ENCODE results near the gene PMAIP1. TPM values are rescaled to one million over a fixed set of nuclear protein-coding genes. Genes with fewer than 3 reads are reported as not detected.

The PMAIP1 gene
- total RNA-seq, 6 experiments from 2014 or later: 4.6 to 10.1 (median 5.9) TPM

- TF ChIP-seq, protein P1, sequence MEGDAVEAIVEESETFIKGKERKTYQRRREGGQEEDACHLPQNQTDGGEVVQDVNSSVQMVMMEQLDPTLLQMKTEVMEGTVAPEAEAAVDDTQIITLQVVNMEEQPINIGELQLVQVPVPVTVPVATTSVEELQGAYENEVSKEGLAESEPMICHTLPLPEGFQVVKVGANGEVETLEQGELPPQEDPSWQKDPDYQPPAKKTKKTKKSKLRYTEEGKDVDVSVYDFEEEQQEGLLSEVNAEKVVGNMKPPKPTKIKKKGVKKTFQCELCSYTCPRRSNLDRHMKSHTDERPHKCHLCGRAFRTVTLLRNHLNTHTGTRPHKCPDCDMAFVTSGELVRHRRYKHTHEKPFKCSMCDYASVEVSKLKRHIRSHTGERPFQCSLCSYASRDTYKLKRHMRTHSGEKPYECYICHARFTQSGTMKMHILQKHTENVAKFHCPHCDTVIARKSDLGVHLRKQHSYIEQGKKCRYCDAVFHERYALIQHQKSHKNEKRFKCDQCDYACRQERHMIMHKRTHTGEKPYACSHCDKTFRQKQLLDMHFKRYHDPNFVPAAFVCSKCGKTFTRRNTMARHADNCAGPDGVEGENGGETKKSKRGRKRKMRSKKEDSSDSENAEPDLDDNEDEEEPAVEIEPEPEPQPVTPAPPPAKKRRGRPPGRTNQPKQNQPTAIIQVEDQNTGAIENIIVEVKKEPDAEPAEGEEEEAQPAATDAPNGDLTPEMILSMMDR (IDR thresholded peaks at IDR 0.05): no peak
- DNase-seq: no peak
- Mint-ChIP-seq H3K27ac (no peak overlapping the region), H3K27me3 (ENCODE audit: insufficient read depth) (no peaks in the 10 kb centered on the region; the same call in 1 of the 2 replicates), H3K9me3 (no peaks in the 10 kb centered on the region), H3K36me3 (ENCODE audit: low read depth) (no peaks in the 10 kb centered on the region), H3K4me3 (no peak overlapping the region), H3K4me1 (ENCODE audit: low read depth) (peaks cover 43% of the 10 kb centered on the region)
Observed at GRCh38 chr18:59870623-59871130, 29.1 kb upstream of the PMAIP1 start.

- no peaks in the 10 kb centered on the region for H3K36me3 Mint-ChIP-seq (ENCODE audit: low read depth)
- no peaks in the 10 kb centered on the region for H3K9me3 Mint-ChIP-seq
- H3K4me1 Mint-ChIP-seq (ENCODE audit: low read depth): peaks cover 47% of the 10 kb centered on the region
- no peak overlapping the region for H3K27ac Mint-ChIP-seq
- no peaks in the 10 kb centered on the region for H3K27me3 Mint-ChIP-seq (ENCODE audit: insufficient read depth)
- no peak overlapping the region for H3K4me3 Mint-ChIP-seq
- DNase-seq: no peak
- TF ChIP-seq, protein P1 (IDR thresholded peaks at IDR 0.05): no peak
Observed at GRCh38 chr18:59871711-59872362, 28.0 kb upstream of the PMAIP1 start.

DNA sequence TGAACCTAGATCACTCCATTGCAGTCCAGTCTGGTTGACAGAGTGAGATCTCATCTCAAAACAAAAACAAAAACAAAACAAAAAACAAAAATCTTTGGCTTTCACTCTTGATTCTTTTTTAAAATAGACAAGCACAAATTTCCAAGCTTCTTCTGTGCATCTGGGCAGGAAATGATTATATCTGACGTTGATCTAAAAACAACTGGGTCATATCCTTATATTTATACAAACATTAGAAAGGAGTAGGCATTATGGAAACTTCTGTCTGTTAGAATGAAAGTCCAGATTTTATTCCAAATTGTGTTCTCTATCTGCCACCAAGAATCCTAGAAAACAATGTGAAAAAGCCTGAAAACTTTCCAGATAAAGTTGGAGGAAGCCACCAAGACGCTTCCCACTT is 26.2 kb upstream of the PMAIP1 start:
- Mint-ChIP-seq H3K4me1 (ENCODE audit: low read depth) (peaks cover 61% of the 10 kb centered on the region), H3K9me3 (no peaks in the 10 kb centered on the region), H3K27me3 (ENCODE audit: insufficient read depth) (no peaks in the 10 kb centered on the region), H3K4me3 (peak overlapping the region; percentile 66), H3K27ac (peak overlapping the region; percentile 77), H3K36me3 (ENCODE audit: low read depth) (no peaks in the 10 kb centered on the region)
- no peak for DNase-seq
- TF ChIP-seq, protein P1 (IDR thresholded peaks at IDR 0.05): no peak

- peak; percentile 85 for DNase-seq
- H3K27ac Mint-ChIP-seq: peak overlapping the region; percentile 77
- no peaks in the 10 kb centered on the region for H3K27me3 Mint-ChIP-seq (ENCODE audit: insufficient read depth)
- TF ChIP-seq, protein P1 (IDR thresholded peaks at IDR 0.05): no peak
- H3K4me3 Mint-ChIP-seq: peak overlapping the region; percentile 66
- no peaks in the 10 kb centered on the region for H3K9me3 Mint-ChIP-seq
- H3K36me3 Mint-ChIP-seq (ENCODE audit: low read depth): no peaks in the 10 kb centered on the region
- peaks cover 65% of the 10 kb centered on the region for H3K4me1 Mint-ChIP-seq (ENCODE audit: low read depth)
Observed at GRCh38 chr18:59874166-59874565, 25.6 kb upstream of the PMAIP1 start.

DNA sequence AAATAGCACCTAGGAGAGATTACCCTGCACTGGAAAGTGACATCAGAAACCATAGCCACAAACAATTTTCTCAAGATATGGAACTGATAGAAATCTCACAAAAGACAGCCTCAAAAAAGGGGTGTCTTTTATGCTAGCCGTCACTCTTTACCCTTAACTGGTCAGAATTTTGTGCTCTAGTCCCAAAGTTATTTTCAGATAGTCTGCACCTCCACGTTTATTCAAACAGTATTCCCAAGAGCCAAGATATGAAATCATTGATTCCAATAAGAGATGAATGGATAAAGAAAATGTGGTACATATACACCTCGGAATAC is 23.5 kb upstream of the PMAIP1 start:
- TF ChIP-seq, protein P1 (IDR thresholded peaks at IDR 0.05): no peak
- no peak overlapping the region for H3K4me3 Mint-ChIP-seq
- no peaks in the 10 kb centered on the region for H3K36me3 Mint-ChIP-seq (ENCODE audit: low read depth)
- H3K27me3 Mint-ChIP-seq (ENCODE audit: insufficient read depth): no peaks in the 10 kb centered on the region
- H3K27ac Mint-ChIP-seq: no peak overlapping the region
- peaks cover 54% of the 10 kb centered on the region for H3K4me1 Mint-ChIP-seq (ENCODE audit: low read depth)
- no peak for DNase-seq
- H3K9me3 Mint-ChIP-seq: no peaks in the 10 kb centered on the region
